Measurements from ENCODE around the gene OXER1. TPM values are rescaled to one million over a fixed set of nuclear protein-coding genes. Genes with fewer than 3 reads are reported as not detected.

The OXER1 gene
- total and polyA plus RNA-seq, 8 donors = 2.0 to 12.5 (median 4.1) TPM

- intact Hi-C loops (cut with DNase I) = no loop called here
Observed at GRCh38 chr2:42744545-42745082, 19.3 kb downstream of the OXER1 start.

DNA sequence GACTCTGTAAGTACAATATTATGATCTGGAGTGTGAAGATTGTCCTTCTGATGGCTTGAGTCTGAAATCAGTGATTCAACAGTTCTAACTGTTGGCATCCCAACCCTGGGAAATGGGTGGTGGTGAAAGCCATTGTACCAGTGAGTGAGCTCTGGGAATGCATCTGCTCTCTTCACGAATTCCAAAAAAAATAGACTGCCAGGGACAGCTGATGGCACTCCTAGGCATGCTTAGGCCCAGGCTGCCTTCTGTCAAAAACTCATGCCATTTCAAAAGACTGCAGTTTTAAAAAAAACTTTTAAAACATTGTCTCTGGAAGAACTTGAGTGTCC, 20.3 kb downstream of the OXER1 start:
- ATAC-seq = no peak

More at GRCh38 chr2:42744545-42745082, 19.3 kb downstream of the OXER1 start:
- TF ChIP-seq, protein P1, sequence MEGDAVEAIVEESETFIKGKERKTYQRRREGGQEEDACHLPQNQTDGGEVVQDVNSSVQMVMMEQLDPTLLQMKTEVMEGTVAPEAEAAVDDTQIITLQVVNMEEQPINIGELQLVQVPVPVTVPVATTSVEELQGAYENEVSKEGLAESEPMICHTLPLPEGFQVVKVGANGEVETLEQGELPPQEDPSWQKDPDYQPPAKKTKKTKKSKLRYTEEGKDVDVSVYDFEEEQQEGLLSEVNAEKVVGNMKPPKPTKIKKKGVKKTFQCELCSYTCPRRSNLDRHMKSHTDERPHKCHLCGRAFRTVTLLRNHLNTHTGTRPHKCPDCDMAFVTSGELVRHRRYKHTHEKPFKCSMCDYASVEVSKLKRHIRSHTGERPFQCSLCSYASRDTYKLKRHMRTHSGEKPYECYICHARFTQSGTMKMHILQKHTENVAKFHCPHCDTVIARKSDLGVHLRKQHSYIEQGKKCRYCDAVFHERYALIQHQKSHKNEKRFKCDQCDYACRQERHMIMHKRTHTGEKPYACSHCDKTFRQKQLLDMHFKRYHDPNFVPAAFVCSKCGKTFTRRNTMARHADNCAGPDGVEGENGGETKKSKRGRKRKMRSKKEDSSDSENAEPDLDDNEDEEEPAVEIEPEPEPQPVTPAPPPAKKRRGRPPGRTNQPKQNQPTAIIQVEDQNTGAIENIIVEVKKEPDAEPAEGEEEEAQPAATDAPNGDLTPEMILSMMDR (IDR thresholded peaks at IDR 0.05) = no peak
- no peaks in the 10 kb centered on the region for H3K4me1 ChIP-seq
- FAIRE-seq (no peak), DNase-seq (no peak), ATAC-seq (no peak)
- H3K27ac ChIP-seq = no peak overlapping the region
- H3K36me3 ChIP-seq = no peaks in the 10 kb centered on the region
- no peaks in the 10 kb centered on the region for H3K27me3 ChIP-seq
- no peaks in the 10 kb centered on the region for H3K9me3 ChIP-seq
- no peak overlapping the region for H3K4me3 ChIP-seq
- 88 to 96% methylated on average over 3 of the region's 3 CpGs for WGBS, 2 donors

GRCh38 chr2:42742740-42743658, 20.9 kb downstream of the OXER1 start:
- TF ChIP-seq, protein P1 (IDR thresholded peaks at IDR 0.05) = no peak
- Histone ChIP-seq H3K36me3 (no peaks in the 10 kb centered on the region), H3K27me3 (no peaks in the 10 kb centered on the region), H3K27ac (no peak overlapping the region), H3K4me3 (no peak overlapping the region), H3K9me3 (no peaks in the 10 kb centered on the region), H3K4me1 (no peaks in the 10 kb centered on the region)
- FAIRE-seq = no peak
- 75% methylated on average over 2 of the region's 2 CpGs for WGBS, 2 donors
- no peak for DNase-seq
- intact Hi-C loops (cut with DNase I) = no loop called here
- ATAC-seq = no peak

More for the DNA sequence above, 20.3 kb downstream of the OXER1 start:
- no peak overlapping the region for H3K27ac ChIP-seq
- DNase-seq (no peak), FAIRE-seq (no peak)
- intact Hi-C loops (cut with DNase I) = no loop called here
- 84 to 95% methylated on average over 1 of the region's 1 CpG for WGBS, 2 donors
- no peaks in the 10 kb centered on the region for H3K9me3 ChIP-seq
- TF ChIP-seq, protein P1 (IDR thresholded peaks at IDR 0.05) = no peak
- no peaks in the 10 kb centered on the region for H3K4me1 ChIP-seq
- no peaks in the 10 kb centered on the region for H3K27me3 ChIP-seq
- H3K4me3 ChIP-seq = no peak overlapping the region
- H3K36me3 ChIP-seq = no peaks in the 10 kb centered on the region

DNA sequence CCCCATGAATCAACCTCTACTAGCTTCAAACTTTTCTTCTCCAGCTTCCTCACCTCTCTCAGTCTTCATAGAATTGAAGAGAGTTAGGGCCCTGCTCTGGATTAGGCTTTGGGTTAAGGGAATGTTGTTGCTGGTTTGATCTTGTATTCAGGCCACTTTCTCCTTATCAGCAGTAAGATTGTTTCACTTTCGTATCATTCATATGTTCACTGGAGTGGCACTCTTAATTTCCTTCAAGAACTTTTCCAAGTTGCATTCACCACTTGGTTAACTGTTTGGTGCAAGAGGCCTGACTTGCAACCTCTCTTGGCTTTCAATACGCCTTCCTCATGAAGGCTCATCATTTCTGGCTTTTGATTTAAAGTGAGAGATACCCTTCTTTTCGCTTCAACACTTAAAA, 22.8 kb downstream of the OXER1 start:
- no peak for FAIRE-seq
- Histone ChIP-seq H3K27ac (no peak overlapping the region), H3K4me1 (no peaks in the 10 kb centered on the region), H3K36me3 (no peaks in the 10 kb centered on the region), H3K27me3 (no peaks in the 10 kb centered on the region), H3K9me3 (no peaks in the 10 kb centered on the region), H3K4me3 (no peak overlapping the region)
- WGBS, 2 donors = 80 to 89% methylated on average over 3 of the region's 3 CpGs
- no peak for DNase-seq
- intact Hi-C loops (cut with DNase I) = no loop called here
- TF ChIP-seq, protein P1 (IDR thresholded peaks at IDR 0.05) = no peak
- no peak for ATAC-seq
